HG03039 (cell line): ENCODE measurements around the gene PDGFRB.
"Not testable (repeated sequence)": the region's sequence is repeated elsewhere in the genome, so short reads cannot be mapped to it uniquely, and the experiment has no call there.

ENCODE experiments used
- ATAC-seq: cut with Tn5 transposase; IDR thresholded peaks from one replicate; pipeline ENCODE4 v1.9.1; 2021; ENCODE audit warnings: mild to moderate bottlenecking, moderate library complexity; ENCODE audit not compliant: unreplicated experiment

Gene PDGFRB

DNA sequence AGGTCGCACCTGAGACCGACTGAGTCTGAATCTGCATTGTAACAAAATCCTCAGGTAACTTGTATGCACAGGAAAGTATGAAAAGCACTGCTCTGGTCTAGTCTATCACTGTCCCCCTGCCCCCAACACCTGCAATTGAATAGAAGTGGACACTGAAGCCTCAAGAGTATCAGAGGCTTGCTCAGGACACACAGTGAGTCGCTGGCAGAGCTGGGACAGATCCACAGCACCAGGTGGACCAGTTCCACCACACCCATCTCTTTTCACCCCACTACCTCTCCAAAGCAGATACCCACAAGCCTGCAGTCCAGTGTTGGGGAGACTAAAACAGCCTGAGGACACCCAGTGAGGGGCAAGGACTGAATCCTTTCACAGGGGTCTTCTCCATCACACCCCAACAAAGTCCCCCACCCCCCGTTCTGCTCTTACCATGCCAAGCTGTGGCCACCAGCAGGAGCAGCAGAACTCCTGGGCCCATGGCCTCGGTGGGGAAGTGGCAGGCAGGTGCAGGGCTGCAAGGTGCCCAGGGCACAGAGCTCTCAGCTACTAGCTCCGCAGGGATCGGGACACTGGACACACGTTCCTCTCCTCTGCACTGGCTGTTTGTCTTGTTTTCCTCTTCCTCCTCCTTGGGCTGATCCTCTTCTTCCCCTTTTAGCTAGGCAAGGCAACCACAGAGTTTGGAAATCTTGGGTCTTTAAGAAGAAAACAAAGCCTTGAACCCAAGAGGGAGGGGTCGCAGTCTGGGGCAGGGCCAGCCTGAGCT is 69.5 kb downstream of the PDGFRB start, which contains the start of gene CSF1R:
Gene CSF1R, minus strand, starts transcription at position 605 of the 766 bp plus-strand sequence. Its CDS starts 127 bp downstream, at position 478.
- no peak for ATAC-seq

DNA sequence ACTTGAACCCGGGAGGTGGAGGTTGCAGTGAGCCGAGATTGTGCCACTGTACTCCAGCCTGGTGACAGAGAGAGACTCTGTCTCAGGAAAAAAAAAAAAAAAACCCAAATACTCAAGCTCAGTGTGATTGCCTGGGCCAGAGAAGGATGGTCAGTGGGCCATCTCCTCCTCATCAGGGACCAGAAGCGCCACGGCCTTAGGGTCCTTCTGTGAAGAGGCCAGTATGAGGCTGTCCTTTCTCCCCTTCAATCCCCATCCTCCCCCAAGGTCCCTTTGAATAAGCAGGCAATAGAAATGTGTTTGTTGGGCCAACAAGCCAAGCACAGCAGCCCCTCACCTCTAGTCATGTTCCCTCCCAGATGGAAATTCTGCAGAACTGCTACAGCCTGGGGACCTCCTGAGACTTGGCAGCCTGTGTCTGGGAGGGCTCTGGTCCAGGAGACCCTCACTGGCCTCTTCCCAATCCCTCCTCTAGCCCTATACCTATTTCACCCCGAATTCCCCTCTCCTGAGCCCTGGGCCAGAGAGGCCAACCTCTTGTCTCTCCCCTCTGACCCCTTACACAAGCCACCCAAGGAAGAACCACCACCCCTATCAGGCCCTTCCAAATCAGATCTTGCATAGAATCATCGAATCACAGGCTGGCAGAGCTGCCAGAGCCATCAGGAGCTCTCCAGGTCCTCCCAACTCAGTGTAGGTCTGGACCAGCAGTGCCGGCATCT is 70.3 kb downstream of the PDGFRB start:
- no peak for ATAC-seq

DNA sequence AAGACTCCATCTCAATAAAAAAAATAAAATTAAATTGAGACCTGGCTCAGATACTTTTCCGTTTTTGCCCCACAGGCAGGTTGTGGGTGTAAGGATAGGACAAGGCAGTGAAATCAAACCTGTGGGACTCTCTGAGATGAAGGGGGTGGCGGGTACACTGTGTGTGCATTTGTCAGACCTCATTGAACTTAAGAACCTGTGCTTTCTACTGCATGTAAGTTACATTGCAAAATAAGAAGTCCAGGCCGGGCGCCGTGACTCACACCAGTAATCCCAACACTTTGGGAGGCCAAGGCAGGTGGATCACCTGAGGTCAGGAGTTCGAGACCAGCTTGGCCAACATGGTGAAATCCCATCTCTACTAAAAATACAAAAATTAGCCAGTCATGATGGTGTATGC is 70.9 kb downstream of the PDGFRB start:
- not testable (repeated sequence) for ATAC-seq

DNA sequence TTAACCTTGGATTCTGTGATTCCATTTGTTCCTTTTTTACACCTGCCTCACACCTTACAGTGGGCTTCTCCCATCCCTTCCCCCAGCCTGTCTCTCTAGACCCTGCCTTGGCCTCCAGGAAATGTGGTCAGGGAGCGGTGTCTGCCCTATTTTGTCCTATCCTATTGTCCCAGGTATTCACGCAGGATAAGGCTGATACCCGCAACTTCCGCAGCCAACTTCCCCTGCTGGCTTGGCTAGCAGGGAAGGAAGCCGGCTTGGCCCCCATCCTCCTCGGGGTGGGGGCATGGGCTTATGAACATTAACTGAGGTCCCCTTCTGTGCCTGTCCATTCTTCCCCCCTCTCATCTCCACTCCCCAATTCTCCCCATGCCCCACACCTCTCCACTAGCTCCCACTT is 72.8 kb downstream of the PDGFRB start:
- ATAC-seq = no peak

DNA sequence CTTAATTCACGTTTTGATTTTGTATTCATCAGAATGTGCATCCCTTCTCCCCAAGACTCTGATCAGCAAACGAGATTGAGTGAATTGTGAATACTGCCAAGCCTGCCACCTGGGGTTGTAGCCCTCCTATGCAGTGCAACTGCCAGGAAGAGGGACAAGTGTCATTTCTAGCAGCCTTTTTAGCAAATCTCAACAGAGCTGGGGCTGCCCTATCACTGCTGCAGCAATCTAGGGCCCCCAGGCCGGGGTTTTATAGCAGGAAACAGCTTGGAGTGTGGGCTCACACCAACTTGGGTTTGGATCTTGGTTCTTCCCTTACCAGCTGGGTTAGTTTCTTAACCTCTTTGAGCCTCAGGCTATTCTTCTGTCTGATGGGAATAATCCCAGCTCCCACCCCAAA is 73.3 kb downstream of the PDGFRB start:
- ATAC-seq = no peak

DNA sequence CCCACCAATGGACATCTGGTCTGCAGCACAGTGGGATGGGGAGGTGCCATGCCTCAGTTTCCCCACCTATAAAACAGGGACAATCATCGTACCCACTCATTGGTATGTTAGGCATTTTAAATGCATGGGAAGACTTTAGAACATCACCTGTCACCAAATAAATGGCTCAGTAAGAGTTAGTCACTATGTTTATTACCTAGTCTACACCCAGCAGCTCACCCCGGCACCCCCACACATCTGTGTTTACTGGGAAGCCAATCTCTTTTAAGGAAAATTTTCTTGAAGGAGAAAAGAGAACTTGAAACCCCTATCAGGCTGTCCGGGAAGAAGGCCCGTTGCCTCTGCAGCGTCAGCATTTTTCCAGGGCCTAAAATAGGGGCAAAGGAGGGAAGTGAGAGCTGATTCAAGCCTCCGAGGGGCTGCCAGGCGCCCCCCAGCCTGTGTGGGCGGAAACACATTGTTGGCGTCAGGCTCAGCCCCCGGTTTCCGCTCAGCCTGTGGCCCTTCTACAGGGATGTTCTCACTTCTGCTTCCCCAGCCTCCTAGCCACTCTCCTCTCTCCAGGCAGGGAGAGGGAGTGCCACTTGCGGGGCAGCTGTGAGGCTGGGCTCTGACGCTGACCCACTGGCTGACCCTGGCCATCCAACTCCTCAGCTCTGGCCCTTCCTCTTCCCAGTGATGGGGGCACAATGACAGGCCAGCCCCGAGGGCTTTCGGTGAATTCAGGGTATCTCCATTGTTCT is 73.9 kb downstream of the PDGFRB start:
- peak; percentile 69 for ATAC-seq

DNA sequence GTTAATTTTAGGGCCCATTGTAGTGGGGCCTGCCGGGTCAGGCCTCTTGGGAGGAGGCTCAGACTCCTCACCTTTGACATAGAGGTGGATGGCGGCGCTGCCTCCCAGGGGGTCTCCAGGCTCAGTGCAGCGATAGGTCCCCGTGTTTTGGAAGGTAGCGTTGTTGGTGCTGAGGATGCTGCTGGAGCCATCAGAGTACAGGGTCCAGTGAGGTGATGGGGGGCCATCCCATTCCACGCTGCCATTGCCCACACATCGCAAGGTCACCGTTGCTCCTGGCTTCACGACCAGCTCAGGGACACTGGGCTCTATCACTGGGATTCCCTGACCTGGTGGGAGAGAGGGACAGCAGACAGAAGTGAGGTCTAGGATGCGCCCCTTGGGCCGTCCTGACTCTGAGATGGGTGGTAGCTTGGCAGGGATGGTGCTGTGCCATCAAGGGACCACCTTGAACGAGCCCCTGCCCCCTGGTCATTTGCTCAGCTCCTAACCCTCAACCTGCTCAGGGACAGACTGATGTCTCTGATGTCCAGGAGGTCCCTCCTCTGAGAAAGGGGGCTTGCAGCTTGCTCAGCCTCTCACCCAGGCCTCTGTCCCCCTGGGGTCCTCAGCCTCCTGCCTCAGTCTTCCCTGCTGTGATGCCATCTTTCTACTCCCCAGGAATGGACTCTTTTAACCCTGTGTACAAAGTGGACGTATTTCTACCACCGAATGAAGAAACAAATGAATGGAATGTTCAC is 74.8 kb downstream of the PDGFRB start:
- no peak for ATAC-seq

DNA sequence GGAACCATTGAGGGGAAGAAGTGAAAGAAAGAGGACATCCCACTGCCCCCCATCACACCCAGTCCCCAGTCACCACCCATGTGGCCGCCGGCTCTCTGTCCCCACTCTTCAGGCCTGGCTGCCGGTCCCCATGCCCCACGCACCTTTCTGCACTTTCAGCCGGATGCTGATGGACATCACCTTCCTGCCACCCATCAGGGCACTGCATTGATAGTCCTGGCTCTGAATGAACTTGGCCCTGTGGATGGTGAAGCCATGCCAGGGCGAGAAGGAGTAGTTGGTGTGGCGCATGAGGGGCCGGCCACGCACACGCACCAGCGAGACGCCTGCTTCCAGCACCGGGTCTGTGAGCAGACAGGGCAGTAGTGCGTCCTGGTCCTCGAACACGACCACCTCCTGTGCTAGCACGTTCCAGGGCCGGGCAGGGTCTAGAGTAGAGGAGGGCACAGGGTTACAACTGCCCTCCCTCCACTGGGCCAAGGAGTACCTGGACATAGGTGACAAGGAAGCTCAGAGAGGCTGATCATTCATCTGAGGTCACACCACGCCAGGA is 75.7 kb downstream of the PDGFRB start:
- ATAC-seq = no peak

DNA sequence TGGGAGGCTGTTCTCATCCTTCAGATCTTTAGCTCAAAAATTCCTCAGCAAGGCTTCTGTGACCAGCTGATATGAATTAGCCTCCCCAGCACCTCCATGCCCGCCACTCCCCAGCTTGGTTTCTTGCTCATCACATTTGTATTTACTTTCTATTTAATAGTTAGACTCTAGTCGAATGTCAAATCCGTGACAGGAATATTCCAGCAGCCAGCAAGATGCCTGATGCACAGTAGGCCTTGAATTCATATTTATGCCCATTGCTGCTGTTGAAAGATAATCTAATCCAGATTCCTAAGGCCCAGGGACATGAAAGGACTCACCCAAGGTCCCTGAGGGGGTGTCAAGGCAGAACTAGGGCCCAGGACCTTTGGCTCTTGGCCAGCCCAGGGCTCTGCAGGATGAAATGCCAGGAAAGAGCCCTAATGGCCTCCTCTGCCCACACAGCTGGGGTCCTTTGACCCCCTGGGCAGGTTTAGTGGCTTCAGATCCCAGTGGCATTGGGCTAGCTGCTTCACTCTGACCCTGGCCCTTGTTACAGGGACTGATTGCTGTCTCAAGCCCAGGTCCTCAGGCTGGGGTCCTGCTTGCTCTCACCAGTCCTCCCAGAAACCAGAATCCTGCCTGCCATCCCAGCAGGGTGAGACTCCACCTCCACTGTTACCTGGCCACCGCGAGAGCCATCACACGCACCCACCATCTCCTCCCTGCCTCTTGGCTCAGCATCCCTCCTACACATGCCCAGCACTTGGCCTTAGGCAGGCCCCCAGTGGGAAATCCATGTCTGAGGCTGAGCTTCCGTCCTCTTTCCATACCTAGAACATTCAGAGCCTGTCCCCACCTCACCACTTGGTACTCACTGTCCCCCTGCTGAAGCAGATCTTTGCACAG is 76.6 kb downstream of the PDGFRB start:
- ATAC-seq = no peak

DNA sequence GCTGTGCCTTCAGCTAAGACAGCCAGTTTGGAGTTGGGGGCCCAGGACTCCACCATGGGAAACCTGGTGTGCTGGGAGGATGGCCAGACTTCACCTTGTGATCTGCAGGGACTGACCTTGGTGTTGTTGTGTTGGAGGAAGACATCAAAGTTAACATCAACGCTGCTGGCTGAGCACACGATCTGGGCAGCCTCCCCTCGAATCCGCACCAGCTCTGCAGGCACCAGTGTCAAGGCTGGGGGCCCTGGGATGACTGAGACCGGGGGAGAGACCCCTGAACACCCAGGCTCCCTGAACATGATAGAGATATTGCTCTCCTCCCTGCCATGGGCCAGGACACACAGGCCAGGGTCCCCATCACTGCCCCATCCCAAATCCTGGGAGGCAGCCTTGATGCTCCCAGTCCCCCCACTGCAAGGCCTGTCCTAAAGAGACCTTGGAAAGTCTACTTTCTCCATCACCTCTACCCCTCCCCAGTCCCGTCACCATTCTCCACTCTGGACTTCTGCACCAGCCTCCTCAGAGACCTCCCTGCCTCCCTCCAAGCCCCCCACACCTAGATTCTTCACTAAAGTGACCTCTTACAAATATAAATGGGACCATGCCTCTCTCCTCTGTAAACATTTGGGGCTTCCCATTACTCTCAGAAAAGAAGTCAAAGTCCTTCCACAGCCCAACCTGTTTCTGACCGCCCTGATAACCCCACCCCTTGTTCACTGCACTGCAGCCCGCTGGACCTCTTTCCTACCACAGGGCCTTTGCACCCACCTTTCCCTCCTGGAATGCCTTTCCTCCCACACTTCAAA is 77.4 kb downstream of the PDGFRB start:
- ATAC-seq = no peak

DNA sequence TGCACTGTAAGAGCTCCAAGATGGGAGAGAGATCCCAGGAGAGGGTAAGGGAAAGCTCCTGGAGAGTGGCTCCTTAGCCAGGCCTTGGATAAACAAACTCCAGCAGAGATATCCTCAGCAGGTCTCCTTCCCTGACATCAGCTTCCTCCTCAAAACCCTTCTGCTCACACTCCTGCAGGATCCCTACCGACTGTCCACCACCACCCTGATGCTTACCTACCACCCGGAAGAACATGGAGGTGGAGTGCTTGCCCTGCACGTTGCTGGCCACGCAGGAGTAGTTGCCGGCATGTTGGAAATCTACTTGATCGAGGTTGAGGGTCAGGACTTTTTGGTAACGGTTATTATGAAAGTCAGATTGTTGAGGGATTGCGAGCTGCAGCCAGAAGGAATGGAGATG is 78.6 kb downstream of the PDGFRB start:
- ATAC-seq = no peak

DNA sequence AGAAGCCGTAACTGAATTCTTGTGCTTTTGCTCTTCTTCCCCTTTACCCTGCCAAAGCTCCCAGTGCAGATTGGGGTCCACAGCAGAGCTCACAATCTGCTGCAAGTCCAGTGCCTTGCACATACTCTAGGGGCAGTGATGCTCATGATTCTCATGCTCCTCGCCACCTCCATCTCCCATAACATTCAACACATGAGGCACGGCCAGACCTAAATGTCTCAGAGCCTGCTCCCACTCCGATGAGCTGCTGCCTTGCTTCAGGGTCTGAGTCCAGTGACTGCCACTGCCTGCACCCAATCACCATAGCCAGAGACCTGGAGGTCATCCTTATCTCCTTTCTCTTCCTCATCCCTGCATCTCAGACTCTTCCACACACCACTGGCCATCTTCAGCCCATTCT is 79.8 kb downstream of the PDGFRB start:
- ATAC-seq = no peak

DNA sequence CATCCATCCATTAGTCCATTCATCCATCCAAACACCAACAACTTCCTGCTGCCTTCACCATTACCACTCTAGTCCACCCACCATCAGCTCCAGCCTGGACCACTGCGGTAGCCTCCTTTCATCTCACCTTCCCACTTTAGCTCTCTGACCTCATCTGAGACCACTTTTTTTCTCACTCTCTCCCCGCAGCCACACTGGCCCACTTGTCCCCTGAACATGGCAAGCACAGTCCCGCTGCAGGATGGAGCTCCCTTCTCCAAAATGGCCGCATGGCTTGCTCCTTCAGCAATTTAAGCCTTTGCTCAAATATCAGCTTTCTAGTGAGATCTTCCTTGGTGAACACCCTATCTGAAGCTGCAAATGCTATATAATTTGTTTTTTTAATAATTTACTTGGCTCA is 80.4 kb downstream of the PDGFRB start:
- ATAC-seq = no peak

DNA sequence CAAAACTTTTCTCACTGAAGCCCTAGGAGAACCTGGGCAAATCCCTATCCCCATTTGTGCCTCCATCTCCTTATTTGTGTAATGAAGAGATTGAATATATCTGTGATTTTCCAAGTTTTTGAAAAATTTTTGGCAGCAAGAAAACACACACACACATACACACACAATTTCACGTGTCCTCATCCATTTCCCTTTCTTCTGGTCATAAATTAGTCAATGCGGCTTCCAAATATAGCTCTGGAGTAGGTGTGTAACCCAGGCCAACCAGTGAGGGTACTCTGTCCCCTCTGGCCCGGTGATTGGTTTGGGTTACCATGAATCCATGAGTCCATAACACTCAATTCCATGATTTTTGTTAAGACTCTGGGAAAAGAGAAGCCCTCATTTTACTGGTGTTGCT is 82.0 kb downstream of the PDGFRB start:
- ATAC-seq = no peak

DNA sequence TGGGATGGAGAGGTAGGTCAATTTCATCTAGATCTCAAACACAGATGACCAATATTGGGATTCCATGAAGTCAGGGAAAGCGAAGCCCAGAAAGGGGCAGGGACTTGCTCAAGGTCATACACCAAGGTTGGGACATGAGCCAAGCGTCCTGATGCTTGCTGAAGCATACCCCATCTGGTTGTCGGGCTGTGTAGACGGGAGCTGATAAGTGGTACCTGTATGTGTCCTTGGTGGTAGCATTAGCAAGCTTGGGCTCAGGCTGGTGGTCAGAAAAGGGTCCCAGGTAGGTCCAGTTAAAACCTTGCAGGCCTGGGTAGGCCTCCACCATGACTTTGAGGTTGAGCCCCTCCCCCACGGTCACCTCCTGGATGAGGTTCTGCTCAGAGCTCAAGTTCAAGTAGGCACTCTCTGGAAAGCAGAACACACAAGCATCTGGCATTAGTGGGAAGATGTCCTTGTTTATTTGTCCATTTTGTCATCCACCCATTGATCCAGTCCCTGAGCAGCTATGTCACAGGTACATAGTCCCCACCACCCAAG is 82.5 kb downstream of the PDGFRB start:
- ATAC-seq = no peak

DNA sequence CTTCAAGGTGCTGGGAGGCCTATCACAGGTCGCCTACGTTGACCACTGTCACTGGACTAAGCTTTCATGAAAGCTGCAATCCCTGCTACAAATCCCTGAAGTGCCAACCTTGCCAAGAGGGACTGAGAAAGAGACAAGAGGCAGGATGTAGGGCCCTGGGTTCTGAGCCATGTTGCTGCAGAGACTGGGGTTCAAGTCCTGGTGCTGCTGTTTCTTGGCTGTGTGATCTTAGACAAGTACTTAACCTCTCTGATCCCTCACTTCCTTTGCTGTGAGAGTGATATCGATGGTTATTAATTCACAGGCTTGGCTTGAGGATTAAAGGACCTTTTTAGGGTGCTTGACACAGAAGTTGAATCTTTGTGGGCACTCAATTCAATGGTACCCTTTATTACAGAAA is 84.8 kb downstream of the PDGFRB start:
- ATAC-seq = no peak

DNA sequence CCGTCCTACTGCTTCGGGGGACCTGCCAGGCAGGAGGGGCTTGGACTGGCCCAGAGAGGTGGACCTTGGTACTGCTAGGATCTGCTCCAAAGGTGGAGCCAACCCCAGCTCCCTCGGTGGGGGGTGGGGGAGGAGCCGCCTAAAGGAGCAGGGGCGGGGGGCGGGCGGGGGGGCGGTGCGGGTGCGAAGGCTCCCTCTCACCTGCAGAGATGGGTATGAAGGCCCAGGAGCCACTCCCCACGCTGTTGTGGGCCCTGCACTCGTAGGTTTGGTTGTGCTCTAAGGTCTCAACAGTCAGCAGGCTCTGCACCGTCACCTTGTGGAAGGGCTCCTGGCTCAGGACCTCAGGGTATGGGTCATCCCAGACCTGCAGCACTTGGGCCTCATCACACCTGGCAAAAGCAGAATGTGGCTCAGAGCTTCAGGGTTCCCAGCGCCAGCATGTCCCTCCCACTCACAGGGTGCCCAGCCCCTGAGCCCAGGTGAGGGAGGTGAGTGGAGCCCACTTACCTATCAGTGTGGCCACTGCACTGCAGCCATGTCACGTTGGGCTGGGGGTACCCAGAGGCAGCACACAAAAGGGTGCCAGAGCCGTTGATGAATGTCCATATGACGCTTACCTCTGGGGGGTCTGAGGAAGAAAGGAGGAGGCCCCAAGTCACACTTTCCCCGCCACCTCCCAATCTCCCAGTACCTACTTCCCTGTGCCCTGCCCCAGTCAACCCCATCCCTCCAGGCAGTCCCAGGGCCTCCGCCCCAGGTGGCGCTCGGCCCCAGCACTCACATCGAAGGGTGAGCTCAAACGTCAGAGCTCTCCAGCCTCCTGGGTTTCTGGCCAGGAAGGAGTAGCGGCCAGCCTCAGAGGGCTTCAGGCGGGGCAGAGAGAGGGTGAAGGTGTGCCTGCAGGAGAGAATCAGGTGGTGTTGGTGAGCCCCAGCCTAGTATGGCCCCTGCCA is 85.7 kb downstream of the PDGFRB start:
- no peak for ATAC-seq
